GM21576 (cell line): ENCODE data around the gene INSYN2A.

Experiments
- ATAC-seq: cut with Tn5 transposase; IDR thresholded peaks from one replicate; pipeline ENCODE4 v1.9.1; 2021; ENCODE audit warnings: mild to moderate bottlenecking, moderate library complexity; ENCODE audit not compliant: unreplicated experiment

Gene INSYN2A

GRCh38 chr10:127154831-127155620 is 41.4 kb downstream of the INSYN2A start:
- no peak for ATAC-seq

- ATAC-seq, result no peak
Observed at GRCh38 chr10:127153181-127153580, 43.2 kb downstream of the INSYN2A start.

GRCh38 chr10:127151981-127152699 is 44.3 kb downstream of the INSYN2A start:
- no peak for ATAC-seq

- ATAC-seq, result no peak
Observed at GRCh38 chr10:127151541-127151940, 44.9 kb downstream of the INSYN2A start.

- no peak for ATAC-seq
Observed at GRCh38 chr10:127150136-127150535, 46.3 kb downstream of the INSYN2A start.

GRCh38 chr10:127149501-127150081 is 46.8 kb downstream of the INSYN2A start:
- no peak for ATAC-seq

- ATAC-seq, result no peak
Observed at GRCh38 chr10:127148933-127149220, 47.5 kb downstream of the INSYN2A start.

- ATAC-seq, result no peak
Observed at GRCh38 chr10:127148066-127148932, 48.1 kb downstream of the INSYN2A start.

- no peak for ATAC-seq
Observed at GRCh38 chr10:127146661-127147060, 49.7 kb downstream of the INSYN2A start.
